Globus pallidus (tissue), 1 donor: Measurements from ENCODE around the gene SNED1.
"Not testable (repeated sequence)": the region's sequence is repeated elsewhere in the genome, so short reads cannot be mapped to it uniquely, and the experiment has no call there.

Source experiments
- DNase-seq: peaks from one replicate; pipeline ENCODE4 v3.0.0-alpha.2; 2015; ENCODE audit warnings: low spot score

Gene SNED1

DNA sequence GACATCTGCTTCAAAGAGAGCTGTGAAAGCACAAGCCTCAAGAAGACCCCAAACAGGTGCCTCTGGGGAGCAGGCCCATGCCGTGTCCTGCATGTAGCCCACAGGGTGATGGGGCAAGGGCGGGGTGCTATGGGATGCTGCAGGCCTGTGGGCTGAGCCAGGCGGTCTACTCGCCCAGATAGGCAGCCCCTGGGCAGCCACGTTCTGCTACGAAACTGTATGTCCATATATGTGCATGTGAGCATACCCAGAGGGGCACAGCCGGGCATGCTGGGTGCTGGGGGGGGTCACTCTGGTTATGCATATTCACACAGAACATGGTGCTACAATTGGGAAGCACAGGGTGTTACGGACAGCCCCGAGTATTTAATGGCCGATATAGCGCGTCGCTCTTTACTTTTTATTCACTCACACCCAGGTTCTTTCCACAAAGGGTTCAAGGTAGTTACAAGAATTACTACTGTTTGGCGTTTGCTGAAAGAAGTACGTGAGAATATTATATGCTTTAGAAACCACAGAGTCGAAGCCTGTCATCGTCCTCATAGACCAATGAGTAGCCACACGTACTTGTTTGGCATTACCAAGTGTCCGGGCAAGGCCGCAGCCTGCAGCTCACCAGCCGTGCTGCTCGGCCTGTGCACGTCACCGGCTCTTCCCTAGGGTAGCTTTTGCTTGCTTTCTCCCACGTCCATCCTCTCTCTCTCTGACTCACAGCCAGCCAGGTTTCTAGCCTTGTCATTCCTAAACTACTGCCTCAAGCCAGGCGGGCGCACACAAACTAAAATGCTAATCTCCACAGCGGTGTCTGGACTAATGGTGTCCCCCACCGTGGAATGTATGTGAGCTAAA, 89.2 kb downstream of the SNED1 start:
- no peak for DNase-seq

DNA sequence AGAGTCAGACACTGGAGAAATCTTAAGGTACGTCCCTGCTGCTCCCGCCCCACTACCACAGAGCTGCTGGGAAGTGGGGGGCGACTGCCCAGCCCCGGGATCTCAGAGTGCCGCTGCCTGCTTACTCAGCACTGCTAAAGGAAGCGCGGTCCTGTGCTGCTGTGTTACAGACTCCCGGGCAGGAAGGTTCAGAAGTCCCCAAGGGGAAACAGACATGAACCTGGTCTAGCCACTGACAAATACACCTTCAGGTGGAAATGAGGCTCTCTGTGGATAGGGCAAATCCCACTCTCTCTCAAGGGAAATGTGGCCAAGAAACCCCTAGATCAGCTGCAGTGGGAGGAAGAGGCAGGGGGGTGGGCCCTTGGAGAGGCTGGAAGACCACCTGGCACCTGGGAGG, 90.0 kb downstream of the SNED1 start:
- DNase-seq: no peak

DNA sequence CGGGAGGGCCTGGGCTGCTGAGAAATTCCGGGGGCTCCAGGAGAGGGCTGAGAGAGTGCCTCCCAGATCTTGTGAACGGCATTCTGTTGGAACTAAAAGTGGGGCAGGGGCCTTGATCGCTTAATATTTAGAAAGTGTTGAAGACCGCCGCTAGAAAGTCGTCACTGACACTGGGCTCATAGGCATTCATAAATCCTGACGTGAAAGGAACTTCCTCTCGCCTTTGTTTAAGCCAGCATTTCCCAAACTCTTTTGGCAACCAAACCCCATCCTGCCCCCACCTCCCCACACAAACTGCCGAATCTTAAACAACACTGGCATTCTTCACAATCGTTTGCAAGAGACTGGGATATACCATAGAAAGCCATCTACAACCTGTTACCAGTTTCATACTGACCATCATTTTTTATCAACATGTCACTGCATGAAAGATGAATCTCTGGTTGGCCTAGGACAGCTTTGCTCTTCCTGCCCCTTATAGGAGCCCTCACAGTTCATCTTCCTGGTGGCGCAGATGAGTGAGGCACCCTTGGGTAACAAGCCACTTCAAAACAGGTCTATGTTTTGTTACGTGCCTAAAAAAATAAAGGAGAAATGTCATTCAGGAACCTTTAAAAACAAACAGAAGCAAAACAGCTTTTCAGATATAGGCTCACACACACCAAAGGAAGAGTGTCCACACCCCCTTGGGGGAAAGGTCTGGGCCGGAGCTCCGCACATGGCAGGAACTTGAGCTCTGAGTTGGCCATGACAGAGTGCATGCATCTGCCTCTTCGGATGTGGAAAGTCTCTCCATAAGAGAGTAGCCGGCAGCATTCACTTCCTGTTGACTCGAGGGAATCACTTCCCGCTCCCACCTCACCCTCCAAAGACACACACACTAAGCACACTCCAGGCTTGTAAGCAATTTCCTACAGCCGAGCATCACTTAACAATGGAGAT, 90.6 kb downstream of the SNED1 start:
- no peak for DNase-seq

DNA sequence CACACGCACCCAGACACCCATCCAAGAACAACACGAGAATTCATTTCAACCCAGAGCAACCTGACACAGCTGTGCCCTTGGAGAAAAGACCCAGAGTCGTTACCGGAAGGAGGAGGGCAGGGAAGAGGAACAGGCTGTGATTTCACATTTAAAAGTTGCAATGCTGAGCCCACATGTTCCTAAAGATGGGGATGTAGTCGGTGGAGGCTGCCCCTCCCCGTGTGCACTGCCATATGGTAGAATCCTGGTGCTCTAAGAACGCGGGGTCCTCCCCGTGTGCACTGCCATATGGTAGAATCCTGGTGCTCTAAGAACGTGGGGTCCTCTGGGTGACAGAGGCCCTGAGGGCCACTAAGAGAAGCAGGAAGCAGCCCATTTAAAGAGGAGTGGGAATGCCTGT, 92.8 kb downstream of the SNED1 start:
- no peak for DNase-seq

DNA sequence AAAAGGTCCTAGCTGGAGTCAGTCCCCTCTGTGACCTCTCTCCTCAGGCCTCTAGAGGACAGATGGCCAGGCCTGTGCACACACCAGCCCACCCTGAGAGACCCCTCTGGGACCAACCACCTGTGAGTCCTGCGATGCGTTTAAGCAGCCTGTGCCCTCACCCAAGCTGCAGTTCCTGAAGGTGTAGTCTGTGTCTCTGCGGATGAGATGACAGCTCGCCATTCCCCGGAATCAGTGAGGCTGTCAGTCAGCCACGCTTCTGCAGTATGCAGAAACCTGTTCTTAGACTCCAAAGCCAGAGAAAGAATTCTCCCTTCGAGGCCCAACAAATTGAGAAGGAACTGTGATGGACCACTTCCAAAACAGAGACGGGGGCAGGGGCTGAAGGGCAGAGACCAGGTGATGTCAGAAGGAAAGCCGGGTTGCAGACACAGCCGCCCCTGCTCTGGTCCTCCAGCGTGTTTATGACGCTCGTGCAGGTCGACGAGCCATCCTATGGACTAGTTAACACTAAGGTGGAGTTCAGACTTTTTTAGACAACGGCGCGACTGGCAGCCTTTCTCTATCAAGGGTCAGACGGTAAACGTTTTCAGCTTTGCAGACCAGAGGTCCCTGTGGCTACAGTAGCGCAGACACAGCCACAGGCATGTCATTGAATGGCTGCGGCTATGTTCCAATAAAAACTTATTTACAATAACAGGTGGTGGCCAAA, 93.5 kb downstream of the SNED1 start:
- DNase-seq: no peak

DNA sequence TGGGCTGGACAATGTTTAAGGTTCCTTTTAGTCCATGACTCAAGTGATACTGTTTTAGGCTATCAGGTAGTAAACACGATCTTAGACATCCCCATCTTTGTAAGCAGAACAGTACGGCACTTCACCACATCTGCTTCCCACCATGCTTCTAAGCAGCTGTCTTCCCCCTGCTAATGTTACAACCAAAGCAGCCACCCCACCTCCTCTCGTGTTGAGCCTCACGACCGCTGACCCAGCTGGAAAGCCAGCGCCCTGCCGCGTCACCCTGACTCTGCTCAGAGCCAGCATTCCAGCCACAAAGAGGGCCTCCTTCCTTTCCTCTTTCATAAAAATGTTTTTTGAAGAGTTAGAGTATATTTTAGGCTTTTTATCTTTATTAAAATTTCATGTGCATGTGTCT, 94.3 kb downstream of the SNED1 start:
- DNase-seq: no peak

DNA sequence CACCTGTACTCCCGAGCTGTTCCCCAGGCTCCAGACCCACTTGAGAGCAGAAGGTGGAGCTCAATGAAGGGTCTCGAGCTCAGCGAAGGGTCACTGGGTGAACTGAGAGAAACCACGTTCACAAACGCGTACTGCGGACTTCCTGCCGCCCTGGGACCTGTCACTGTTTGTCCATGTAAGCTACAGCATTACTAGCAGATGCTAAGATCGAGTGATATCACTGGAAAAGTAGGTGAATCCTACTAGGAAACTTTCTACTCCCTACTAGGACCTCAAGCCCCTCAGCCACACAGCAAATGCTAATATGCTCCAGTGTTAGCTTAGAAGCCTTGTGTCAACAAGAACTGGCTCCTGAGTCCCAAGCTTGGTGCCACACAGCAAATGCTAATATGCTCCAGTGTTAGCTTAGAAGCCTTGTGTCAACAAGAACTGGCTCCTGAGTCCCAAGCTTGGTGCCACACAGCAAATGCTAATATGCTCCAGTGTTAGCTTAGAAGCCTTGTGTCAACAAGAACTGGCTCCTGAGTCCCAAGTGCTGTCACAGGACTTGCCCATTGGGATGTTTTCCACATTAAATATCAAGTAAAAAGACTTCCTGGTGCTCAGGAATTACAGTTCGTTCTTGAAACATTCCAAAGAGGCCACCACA, 94.8 kb downstream of the SNED1 start:
- DNase-seq: not testable (repeated sequence)

DNA sequence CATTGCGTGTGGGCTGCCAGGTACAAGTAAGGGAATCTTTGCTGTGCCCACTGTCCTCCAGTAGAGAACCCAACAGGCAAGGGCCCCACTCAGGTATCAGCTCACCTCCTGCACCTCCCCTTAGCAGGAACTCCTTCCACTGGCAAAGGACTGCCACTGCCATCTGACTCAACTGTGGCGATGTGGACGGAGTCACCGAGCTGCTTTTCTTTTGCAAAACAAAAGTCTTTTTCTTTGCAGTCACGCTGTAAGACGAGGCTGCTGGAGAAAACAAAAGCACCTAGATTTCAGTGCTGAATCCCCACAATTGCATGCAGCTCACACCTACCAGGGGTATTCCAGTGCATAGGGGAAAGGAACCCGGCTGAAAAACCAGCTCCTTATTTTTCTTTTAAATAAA, 95.8 kb downstream of the SNED1 start:
- DNase-seq: no peak

DNA sequence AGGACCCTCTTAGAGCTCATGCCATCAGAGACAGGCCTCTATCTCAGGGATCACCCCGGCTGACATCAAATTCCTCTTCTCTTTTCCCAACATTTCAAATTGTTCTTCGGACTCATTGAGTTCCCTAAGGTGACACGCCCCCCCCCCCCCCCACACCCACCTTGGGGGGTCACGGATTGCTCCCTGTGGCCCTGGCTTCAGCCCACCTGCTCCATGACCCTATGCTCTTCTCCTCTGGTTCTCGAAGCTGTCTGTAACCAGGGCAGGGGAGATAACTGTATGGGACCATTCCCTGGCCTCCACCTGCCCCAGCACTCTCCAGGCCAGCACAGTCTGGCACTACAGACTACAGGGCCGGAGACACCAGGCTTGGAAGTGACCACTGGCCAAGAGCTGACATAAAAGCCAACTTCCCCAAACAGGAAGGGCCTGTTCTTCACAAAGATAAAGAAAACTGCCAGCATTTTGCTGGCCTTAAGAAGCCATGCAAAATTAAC, 96.6 kb downstream of the SNED1 start:
- no peak for DNase-seq

DNA sequence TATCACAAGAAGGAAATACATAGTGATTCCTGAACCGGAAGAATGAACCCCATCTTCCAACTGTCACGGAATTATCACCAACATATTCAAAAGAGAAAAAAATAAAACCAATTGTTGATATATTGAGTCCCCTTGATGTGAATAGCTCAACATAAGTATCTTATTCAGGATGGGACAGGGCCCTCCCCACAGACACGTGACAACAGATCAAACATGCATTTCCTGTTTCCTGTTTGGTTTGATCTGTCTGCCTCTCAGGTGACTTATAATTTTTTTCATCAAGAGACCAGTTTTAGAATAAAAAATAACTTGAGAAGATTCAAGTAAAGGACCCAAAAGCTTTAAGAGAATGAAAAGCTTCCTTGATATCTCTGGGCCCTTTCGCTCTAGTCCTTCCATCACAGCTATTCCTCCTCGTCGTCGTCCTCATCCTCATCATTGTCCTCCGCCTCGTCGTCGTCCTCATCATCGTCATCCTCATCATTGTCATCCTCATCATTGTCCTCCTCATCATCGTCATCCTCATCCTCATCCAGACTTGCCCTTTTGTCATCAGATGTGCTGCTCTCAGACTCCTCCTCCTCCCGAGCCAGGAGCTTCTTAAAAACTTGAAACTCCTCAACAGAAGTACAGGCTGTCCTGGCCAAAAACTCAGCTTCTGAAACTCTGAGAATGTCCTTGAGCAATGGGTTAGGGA, 97.3 kb downstream of the SNED1 start:
- no peak for DNase-seq

DNA sequence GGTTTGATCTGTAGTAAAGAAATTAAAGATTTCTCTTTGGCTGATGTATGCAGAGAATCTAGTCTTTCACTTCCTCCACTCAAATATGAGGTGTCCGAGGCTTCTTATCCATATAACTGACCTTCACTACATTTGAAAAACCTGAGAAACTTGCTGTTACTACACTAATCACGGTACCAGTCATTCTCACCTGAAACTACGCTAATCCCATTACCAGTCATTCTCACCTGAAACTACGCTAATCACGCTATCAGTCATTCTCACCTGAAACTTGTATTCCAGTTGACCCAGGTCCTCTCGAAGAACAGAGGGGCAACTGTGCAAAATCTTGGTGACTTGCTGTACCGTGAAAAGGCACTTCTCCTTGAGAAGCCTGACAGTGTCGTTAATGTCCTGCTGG, 98.6 kb downstream of the SNED1 start:
- DNase-seq: no peak

DNA sequence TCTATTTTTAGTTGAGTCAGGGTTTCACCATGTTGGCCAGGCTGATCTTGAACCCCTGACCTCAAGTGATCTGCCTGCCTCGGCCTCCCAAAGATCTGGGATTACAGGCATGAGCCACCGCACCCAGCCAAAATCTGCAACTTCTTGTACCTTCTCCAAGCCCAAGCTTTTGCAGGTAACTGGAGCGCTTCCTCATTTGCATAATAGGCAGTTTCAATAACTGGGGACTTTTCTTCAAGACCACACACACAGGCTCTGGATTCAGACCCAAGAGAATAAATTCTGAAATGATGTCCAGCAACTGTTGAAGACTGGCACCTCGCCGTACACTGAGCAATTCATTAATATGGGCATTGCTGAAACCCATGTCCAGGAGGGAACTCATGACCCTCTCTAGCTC, 100.8 kb downstream of the SNED1 start:
- no peak for DNase-seq

DNA sequence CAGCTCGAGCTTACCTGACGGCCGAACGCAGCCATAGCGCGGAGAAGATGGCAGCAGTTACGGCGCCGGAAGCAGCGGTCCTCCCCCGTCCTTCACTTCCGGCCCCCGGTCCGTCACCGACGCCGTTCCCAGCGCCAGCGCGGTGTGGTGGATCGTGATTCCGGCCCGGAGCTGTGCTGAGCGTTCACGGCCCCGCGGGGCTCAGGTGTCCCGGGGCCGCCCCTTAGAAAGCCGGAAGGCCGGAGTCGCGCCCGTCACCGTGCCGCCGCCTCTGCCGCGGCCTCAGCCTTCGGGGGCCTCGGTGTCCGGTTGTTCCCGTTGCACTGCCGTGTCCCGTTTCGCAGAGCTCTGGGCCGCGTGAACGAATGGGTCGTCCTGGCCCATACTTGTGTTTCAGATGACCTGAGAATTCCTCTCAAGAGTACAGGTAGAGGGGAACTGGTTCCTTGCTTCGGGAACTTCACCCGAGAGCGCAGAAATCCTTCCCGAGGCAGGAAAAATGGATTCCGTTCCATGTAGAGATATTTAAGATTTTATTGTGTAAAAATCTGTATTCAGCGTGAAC, 103.9 kb downstream of the SNED1 start, which contains the start of gene MTERF4:
Gene MTERF4, minus strand, starts transcription at position 49 of the 565 bp plus-strand sequence. Its CDS starts 14 bp downstream, at position 35.
- DNase-seq: peak; percentile 78

DNA sequence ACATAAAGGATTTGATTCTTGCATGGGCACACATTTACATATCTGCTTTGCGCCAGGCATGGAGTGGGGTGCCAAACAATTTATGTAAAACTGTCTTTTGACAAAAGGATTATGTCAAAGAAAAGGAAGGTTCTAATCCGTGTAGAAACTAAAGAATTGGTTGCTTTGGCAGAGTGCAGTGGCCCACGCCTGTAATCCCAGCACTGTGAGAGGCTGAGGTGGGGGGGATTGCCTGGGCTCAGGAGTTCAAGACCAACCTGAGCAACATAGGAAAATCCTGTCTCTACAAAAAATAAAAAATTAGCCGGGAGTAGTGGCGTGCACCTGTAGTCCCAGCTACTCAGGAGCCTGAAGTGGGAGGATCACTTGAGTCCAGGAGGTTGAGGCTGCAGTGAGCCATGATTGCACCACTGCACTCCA, 104.8 kb downstream of the SNED1 start:
- DNase-seq: no peak

DNA sequence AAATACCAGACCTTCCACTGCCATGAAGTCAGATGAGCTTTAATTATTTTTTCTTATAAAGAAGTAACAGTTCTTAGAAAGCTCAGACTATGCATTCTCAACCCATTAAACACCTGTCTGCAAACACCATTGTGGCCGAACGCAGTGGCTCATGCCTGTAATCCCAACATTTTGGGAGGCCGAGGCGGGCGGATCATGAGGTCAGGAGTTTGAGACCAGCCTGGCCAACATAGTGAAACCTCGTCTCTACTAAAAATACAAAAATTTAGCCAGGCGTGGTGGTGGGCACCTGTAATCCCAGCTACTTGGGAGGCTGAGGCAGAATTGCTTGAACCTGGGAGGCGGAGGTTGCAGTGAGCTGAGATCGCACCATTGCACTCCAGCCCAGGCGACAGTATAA, 106.2 kb downstream of the SNED1 start:
- not testable (repeated sequence) for DNase-seq

DNA sequence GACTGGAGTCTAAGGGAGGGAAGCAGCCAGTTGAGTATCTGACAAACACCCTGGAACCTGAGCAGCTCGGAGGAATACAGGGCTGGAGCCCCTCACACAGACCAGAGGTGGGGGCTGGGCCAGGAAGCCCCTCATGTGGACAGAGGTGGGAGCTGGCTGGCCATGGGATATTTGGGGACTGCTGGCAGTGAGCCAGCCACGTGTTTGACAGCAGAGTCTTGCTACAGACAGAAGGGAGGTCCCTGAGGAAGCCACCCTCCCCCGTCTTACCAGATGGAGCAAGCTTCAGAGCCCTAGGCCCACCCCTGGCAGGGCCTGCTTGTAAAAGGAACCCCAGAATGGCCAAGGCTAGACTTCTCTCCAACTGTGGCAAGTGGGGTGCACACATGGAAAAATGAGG, 107.2 kb downstream of the SNED1 start:
- no peak for DNase-seq

DNA sequence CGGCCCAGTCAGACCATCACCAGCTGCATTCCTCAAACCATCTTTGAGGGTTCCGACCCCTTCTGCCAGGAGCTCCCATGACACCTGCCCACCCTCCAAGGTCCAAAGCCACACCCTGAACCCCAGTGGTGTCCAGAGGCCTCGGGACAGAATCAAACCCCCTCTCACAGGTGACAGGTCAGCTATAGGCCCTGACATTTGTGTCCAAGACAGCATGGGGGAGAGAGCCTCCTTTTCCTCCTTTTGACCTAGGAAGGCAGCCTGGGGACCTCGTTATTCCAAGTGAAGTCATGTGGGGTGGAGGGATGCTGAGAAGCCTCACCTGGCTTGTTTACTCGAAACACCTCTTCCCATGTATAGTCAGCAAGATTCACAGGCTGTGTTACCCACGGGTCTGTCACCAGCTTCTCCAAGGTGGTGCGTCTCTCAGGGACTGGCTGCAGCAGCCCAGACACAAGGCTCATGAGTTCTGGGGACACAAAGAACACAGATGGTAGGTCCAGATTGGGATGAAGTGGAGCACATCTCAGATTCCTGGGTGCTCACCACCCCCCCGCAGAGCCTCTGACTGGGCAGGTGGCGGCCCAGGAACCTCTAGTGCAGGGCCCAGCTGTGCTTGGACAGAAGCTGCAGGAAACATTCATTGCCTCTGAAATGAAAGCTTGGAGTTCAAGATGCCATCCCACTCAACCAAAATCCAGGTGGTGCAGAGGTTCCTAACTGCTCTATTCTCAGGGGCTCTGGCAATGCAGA, 108.8 kb downstream of the SNED1 start:
- no peak for DNase-seq

DNA sequence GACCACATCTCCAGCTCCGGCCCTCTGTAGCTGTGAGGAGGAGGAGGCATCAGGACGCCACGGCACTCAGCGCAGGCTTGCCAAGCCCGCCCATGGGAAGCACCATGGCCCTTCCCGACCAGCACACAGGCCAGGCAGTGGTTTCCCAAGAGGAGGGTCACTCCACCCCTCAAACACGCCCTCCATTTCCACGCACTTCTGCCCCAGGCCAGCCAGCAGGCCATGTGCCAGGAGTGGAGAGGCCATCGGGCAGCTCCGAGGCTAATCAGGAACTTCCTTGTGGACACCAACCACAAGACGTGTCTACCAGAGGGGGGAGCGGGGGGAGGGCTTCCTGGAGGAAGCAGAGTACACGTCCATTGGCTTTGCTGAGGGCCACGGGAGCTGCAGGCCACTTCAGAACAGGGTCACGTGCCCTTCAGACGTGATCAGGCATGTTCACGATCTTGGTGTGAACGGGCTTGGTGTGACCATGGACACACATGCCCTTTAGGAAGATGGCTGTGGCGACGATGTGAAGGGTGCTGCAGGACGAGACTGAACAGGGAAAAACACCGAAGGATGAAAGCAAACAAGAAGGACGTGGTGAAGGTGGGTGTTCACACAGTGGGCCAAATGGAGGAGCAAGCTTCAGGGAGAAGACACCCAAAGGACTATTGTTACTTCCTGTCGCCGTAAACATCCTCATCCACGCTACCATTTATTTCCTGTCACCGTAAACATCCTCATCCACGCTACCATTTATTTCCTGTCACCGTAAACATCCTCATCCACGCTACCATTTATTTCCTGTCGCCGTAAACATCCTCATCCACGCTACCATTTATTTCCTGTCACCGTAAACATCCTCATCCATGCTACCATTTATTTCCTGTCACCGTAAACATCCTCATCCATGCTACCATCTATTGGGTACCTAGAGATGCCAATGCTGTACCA, 110.1 kb downstream of the SNED1 start:
- DNase-seq: no peak
